A673 (cell line): Measurements from ENCODE around the gene SENP2. TPM values are rescaled to one million over a fixed set of nuclear protein-coding genes. Genes with fewer than 3 reads are reported as not detected.

ENCODE experiments used
- BruUV-seq: library from RNA; stranded (reverse); fragments of 400-500 nt; replicated peaks from 2 replicates; lab custom pipeline; 2021; lab: Mats Ljungman, UMichigan
- CTCF ChIA-PET: fragments of 300-600 bp; sonication (Branson Sonifier 250); formaldehyde crosslinking; loops from one replicate; lab custom pipeline; 2022; ENCODE audit warnings: antibody characterized with exemption; lab: Charles Lee
- POLR2A ChIA-PET: fragments of 300-600 bp; sonication (Branson Sonifier 250); formaldehyde crosslinking; loops from one replicate; lab custom pipeline; 2022; ENCODE audit warnings: antibody characterized with exemption; ENCODE audit not compliant: low non-redundant PET; lab: Charles Lee
- DNase-seq: peaks from one replicate; pipeline ENCODE4 v3.0.0-alpha.2; 2015; ENCODE audit warnings: low spot score
- H3K27ac ChIP-seq: fragments of 200-600 bp; sonication (generic); 2 replicates; pipeline ENCODE4 v1.5.1; 2016; ENCODE audit warnings: mixed run types, low read depth, mild to moderate bottlenecking, mixed read lengths, antibody characterized with exemption, low read length; ENCODE audit not compliant: poor library complexity, severe bottlenecking
- H3K27me3 ChIP-seq: fragments of 200-600 bp; sonication (generic); replicated peaks from 2 replicates; pipeline ENCODE4 v1.6.1; 2017; ENCODE audit warnings: mixed run types, low read depth, mild to moderate bottlenecking, mixed read lengths, antibody characterized with exemption, low read length; ENCODE audit not compliant: insufficient read depth, poor library complexity
- H3K36me3 ChIP-seq: fragments of 200-600 bp; sonication (generic); 2 replicates; pipeline ENCODE4 v1.6.1; 2016; ENCODE audit warnings: mixed run types, mild to moderate bottlenecking, mixed read lengths, antibody characterized with exemption, low read length; ENCODE audit not compliant: insufficient read depth, poor library complexity, severe bottlenecking
- H3K4me1 ChIP-seq: fragments of 200-600 bp; sonication (generic); 2 replicates; pipeline ENCODE4 v1.6.1; 2017; ENCODE audit warnings: mixed run types, mild to moderate bottlenecking, mixed read lengths, antibody characterized with exemption, low read length; ENCODE audit not compliant: insufficient read depth, poor library complexity, severe bottlenecking
- H3K4me3 ChIP-seq: fragments of 200-600 bp; sonication (generic); 2 replicates; pipeline ENCODE4 v1.5.1; 2016; ENCODE audit warnings: low read depth, mixed run types, mild to moderate bottlenecking, mixed read lengths, low read length; ENCODE audit not compliant: poor library complexity, severe bottlenecking
- H3K9me3 ChIP-seq: fragments of 200-600 bp; sonication (generic); 2 replicates; pipeline ENCODE4 v1.6.1; 2016; ENCODE audit warnings: mixed run types, low read depth, mild to moderate bottlenecking, mixed read lengths, antibody characterized with exemption, low read length; ENCODE audit not compliant: poor library complexity, severe bottlenecking
- CTCF ChIP-seq: fragments of 300-800, 200-600 bp; sonication (generic); conservative IDR thresholded peaks from 2 replicates; pipeline ENCODE4 v1.5.1; 2017; ENCODE audit warnings: low read depth, mild to moderate bottlenecking, antibody characterized with exemption, low read length, moderate library complexity, mixed read lengths
- EZH2 ChIP-seq: fragments of 200-600 bp; sonication (generic); IDR thresholded peaks from 2 replicates; pipeline ENCODE4 v1.6.1; 2017; ENCODE audit warnings: borderline replicate concordance, low read depth, mild to moderate bottlenecking, mixed read lengths, antibody characterized with exemption, low read length; ENCODE audit not compliant: poor library complexity, severe bottlenecking
- intact Hi-C: fragments of 100-400 bp; cut with micrococcal nuclease; formaldehyde crosslinking; loops from one replicate; pipeline ENCODE4 v1.10.0; 2022; ENCODE audit not compliant: unreplicated experiment
- total RNA-seq: library from RNA; stranded (reverse); gene quantifications from 2 replicates; pipeline ENCODE4 v1.2.3, GENCODE V29; 2021

SENP2 gene
- total RNA-seq, 1 experiment from 2014 or later, result 43.4 TPM

DNA sequence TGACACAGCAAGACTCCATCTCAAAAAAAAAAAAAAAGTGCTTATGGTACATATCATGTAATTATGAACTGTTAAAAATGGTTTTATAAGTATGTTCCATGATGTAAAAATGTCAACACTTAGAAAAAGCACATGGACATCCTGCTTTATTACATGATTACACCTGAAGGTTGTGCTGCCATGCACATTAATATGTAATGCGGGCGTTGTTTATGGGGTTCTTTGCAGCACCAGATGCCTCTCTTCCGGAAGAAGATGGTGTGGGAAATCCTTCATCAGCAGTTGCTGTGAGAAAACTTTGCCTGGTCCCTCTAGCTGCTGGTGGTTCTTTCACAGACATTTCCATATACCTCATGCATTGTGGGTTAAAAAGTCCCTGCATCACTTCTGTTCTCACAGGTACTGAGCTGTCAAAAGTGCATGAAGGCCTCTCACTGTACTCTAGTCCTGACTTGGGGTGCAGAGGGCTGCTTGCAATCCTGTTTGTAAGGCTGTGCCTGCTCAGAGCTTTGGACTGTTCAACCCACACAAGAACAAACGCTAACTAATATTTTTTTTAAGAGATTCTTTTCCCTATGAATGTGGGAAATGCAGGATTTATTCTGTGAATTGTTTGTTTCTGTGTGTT lies 43.6 kb downstream of the SENP2 start:
- peaks cover 9% of the 10 kb centered on the region for H3K4me1 ChIP-seq
- BruUV-seq, result no TSS peak
- H3K9me3 ChIP-seq, result no peaks in the 10 kb centered on the region
- intact Hi-C loops, result no loop called here
- TF ChIP-seq EZH2 (no peak), CTCF (no peak)
- peak overlapping the region; percentile 43 for H3K27ac ChIP-seq
- ChIA-PET CTCF (no interaction called here), POLR2A (interaction anchor here (0.5 kb wide), 1 partner anchor 44 kb away, joined by 5 read pairs; no protein-coding TSS in a partner anchor)
- DNase-seq, result no peak
- H3K36me3 ChIP-seq, result peaks cover 7% of the 10 kb centered on the region
- no peaks in the 10 kb centered on the region for H3K27me3 ChIP-seq
- no peak overlapping the region for H3K4me3 ChIP-seq

- peak; percentile 40 for DNase-seq
- Histone ChIP-seq H3K9me3 (no peaks in the 10 kb centered on the region), H3K27me3 (no peaks in the 10 kb centered on the region), H3K36me3 (peaks cover 7% of the 10 kb centered on the region), H3K27ac (peak overlapping the region; percentile 43), H3K4me3 (no peak overlapping the region), H3K4me1 (peaks cover 9% of the 10 kb centered on the region)
- TF ChIP-seq EZH2 (no peak), CTCF (no peak)
- ChIA-PET CTCF (no interaction called here), POLR2A (interaction anchor here (0.5 kb wide), 1 partner anchor 44 kb away, joined by 5 read pairs; no protein-coding TSS in a partner anchor)
- BruUV-seq, result TSS peak; percentile 44
- intact Hi-C loops, result no loop called here
Observed at GRCh38 chr3:185630182-185630622, 44.1 kb downstream of the SENP2 start.

DNA sequence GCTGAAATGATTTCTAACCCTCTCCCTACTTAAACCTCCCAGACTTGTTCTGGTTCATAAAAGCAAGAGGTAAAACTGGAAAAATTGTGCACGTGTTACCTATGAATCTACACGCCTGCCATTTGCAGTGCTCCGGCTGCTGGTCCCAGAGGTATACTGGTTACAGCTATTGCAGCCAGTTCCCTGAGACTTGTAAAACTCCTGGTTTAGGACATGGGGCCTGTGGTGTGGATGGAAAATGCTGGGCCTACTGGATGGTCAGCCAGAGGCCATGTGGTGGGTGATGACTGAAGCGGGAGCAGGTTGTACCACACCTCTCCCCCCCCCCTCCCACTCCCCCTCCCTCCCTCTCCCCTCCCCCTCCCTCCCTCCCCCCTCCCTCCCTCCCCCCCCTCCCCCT lies 45.0 kb downstream of the SENP2 start:
- intact Hi-C loops, result no loop called here
- no peaks in the 10 kb centered on the region for H3K9me3 ChIP-seq
- BruUV-seq, result no TSS peak
- peak overlapping the region; percentile 1 for H3K27ac ChIP-seq
- no peak for DNase-seq
- H3K4me3 ChIP-seq, result no peak overlapping the region
- peaks cover 4% of the 10 kb centered on the region for H3K36me3 ChIP-seq
- ChIA-PET POLR2A (no interaction called here), CTCF (interaction anchor here (0.6 kb wide), 1 partner anchor 11 kb away, joined by 4 read pairs; no protein-coding TSS in a partner anchor)
- H3K4me1 ChIP-seq, result peaks cover 9% of the 10 kb centered on the region
- no peak for TF ChIP-seq CTCF
- no peak for TF ChIP-seq EZH2
- H3K27me3 ChIP-seq, result no peaks in the 10 kb centered on the region
